Mesenteric fat pad (tissue), 1 donor: Measurements from ENCODE around the gene PSAT1. TPM values are rescaled to one million over a fixed set of nuclear protein-coding genes. Genes with fewer than 3 reads are reported as not detected.
"Not testable (repeated sequence)": the region's sequence is repeated elsewhere in the genome, so short reads cannot be mapped to it uniquely, and the experiment has no call there.

Experiments used
- DNase-seq: peaks from one replicate; pipeline ENCODE4 v3.0.0-alpha.2; 2020; ENCODE audit warnings: low spot score
- long read RNA-seq: library from polyadenylated mRNA; unstranded; transcript quantifications from one replicate; pipeline ENCODE4 v2.0.0, GENCODE V29; 2020
- total RNA-seq: library from RNA; stranded (reverse); fragmentation: NEBNext Ultra II Directional; extraction: Animal tissue kit (Norgen Biotek cat#: 25700); gene quantifications from one replicate; pipeline ENCODE4 v1.2.1, GENCODE V29; 2021
- donor health status: DM: yes; HTN: yes; CAD: no.

Gene PSAT1
- 19.1 TPM for total RNA-seq
- long read RNA-seq, transcript PSAT1-202 (9 exons, 2,188 nt), result major isoform, 63 of 68 reads
- long read RNA-seq, partial matches to known transcripts, result 2 of 68 reads
- long read RNA-seq, other reads (novel, unspliced or antisense), result 2 of 68 reads

DNA sequence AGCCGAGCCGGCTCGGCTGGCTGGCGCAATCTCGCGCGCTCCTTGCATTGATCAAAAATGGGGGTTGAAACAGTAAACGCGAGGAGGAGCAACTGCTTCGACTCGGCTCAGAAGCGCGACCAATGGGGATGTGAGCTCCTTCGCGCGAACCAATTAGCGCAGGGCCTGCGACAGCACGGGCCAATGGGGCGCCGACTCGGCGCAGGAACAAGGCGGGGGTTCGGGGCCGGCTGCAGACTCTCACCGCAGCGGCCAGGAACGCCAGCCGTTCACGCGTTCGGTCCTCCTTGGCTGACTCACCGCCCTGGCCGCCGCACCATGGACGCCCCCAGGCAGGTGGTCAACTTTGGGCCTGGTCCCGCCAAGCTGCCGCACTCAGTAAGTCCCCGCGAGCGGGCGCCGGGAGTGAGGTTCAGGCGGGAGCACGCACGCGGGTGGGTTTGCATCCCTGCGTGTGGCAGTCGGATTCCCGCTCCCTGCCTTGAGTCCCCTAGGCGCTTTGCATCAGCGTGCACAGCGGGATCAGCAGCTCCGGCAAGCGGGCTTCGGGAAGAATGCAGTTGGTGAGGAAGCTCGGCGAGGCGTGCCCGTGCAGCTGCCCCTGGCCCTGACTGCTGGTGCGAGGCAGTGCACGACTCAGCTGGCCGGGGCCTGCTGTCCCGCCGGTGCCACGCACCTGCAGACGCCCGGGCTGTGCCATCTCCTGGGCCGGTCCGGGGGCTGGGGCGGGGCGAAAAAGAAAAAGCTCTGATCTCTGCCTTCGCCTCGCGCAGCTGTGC is at the start of gene PSAT1:
Gene PSAT1 (plus strand): TSS at position 233 of the 779 bp plus-strand sequence. CDS start 86 bp downstream, at position 319.
- peak; percentile 93 for DNase-seq

DNA sequence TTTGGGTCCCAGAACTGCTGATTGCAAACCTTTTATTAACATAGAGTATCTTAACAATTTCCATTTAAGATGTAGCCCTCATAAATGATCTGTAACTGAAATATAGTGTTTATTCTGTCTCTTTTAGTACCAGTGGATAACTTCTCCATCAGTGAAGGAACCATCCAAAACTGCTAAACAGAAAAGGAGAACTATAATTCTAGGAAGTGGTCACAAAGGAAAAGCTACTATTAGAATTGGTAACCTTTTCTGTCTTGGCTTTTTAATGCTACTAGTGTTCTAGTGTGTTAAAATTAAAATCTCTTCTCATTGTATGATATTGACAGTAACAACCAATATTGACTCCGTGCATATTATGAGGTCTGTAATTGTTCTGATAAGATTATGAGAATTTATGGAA is 48.3 kb upstream of the PSAT1 start:
- DNase-seq, result no peak

DNA sequence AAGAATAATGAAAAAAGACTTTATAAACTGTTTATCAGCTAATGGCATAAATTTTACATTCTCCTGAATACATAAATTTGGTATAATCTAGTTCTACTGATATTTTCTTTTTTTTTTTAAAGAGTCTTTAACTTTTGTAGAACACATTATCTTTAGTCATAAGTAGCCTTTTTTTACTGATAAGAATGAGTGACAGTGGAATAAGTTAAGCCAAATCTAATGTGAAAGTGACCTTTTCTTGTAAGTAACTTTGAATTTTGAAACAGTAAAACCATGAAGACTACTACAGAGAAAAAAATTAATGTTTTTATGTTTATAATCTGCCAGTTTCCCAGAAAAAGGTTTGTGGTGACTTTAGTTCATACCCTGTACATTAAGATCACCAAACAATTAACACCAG is 47.4 kb upstream of the PSAT1 start:
- no peak for DNase-seq

GRCh38 chr9:78252616-78253015 is 44.3 kb upstream of the PSAT1 start:
- no peak for DNase-seq

GRCh38 chr9:78253285-78253684 is 43.6 kb upstream of the PSAT1 start:
- no peak for DNase-seq

DNA sequence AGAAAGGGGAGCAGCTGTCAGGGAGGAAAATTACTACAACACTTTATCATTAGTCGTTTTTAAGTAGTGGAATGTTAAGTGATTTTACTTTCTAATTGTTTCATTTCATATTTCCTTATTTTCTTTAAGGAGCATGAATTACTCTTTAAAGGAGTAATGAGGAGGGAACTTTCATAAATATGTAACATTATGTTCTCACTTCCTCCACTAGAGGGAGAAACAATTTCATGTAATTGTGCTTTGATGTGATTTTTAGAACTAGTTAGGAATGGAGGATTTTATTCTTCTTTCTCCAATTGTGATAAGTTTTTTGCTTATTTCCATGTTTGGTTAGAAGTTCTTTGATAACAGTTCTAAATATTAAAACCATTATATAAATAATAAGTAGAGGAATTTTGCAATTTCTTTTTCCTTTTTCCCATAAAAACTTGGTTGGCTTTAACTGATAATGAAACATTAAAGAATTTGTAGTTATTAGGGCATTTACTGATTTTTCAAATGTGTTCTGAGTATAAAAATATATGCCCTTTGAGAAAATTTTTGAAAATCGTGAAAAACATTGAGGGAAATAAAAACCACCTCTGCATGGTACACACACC is 35.4 kb upstream of the PSAT1 start:
- DNase-seq, result no peak

GRCh38 chr9:78262655-78263054 is 34.3 kb upstream of the PSAT1 start:
- no peak for DNase-seq

DNA sequence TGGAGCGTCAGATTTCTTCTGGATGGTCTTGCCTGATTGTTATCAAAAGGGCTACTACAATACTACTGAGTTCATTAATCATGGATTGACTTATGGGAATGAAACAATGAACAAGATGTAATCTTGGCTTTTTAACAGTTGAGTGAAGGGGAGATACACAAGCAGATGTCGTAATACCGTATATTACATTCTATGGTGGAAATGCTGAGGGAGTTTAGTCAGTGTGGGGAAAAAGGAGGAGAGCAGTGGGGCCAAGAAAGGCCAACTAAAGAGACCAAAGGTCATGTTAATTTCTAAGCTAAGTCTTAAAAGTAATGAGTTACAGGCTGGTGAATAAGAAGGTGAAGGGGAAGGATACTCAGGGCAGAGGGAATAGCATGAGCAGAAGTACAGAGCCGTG is 29.0 kb upstream of the PSAT1 start:
- no peak for DNase-seq

DNA sequence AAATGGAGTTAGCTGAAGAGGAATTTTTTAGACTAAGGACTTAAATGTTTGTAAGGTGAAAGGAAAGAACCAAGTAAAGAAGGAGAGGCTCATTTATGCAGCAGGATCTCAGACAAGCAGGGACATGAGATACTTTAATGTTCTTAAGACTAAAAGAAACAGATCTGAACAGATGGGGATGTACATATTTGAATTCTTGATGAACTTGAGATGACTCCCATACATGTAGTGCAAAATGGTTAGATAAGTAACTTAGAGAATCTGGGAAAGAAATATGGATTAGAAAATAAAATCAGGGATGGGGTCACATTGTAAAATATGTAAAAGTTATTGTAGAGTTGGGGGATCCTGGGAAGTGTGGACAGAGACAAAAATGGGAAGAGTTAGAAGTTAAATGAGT is 27.1 kb upstream of the PSAT1 start:
- no peak for DNase-seq

DNA sequence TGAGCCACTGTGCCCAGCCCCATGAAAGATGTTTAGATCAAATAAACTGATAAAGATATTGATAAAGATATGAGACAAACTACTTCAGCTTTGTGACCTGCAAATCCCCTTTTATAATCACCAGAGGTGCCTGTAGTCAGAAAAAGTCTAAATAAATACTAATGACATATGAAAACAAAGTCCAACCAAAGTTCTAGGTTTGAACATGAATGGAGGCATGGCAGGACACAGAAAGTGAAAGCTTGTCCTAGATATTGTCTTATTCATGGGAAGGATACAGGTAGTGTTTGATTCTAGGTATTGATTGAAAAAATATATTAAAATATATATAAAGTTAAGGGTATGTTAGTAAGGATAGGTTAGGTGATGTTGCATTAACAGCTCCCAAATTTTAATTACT is 24.6 kb upstream of the PSAT1 start:
- no peak for DNase-seq

- no peak for DNase-seq
Observed at GRCh38 chr9:78273761-78274160, 23.2 kb upstream of the PSAT1 start.

DNA sequence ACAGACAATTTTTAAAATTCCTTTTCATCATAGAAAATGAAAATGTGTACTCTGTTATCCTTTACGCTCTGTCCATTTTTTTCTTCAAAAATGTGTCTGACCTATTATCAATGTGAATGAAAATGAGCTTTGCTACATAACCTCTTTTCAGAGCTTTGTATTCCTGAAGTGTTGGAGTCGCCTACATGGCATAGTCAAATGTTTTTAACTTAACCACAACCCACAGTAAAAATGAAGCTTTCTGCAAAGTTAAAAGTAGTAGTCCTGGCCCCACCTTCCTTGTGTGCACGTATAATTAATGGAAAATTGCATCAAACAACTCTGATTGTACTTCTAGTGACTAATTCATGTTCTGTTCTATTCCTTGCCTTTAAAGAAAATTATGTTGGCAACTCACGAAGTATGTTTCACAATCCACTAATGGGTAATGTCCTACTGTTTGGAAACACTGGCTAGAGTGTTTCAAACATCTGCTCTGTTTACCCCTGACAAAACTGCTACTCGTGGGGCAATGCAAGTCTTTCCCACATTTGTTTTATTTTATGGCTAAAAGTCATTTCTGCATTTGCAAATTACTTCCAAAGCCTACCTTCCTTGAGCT is 18.6 kb upstream of the PSAT1 start:
- no peak for DNase-seq

DNA sequence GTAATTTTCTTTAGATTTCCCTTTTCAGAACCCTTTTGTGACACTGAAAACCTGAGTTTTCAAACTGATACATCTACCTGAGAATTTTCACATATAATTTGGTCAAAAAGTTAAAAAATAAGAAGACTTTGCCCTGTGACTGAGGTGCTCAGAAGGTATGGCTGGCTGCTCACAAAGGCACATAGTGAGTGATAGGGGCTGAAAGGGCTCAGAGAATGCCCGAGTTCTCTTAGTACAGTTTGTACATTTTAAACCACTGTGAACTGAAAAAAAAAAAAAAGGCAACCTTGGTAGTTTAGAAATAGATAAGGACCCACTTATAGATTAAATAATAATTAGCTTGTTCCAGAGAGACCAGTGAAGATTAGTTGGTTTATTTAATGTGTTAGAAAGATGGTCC is 18.1 kb upstream of the PSAT1 start:
- DNase-seq, result no peak

GRCh38 chr9:78280982-78281668 is 15.8 kb upstream of the PSAT1 start:
- no peak for DNase-seq

DNA sequence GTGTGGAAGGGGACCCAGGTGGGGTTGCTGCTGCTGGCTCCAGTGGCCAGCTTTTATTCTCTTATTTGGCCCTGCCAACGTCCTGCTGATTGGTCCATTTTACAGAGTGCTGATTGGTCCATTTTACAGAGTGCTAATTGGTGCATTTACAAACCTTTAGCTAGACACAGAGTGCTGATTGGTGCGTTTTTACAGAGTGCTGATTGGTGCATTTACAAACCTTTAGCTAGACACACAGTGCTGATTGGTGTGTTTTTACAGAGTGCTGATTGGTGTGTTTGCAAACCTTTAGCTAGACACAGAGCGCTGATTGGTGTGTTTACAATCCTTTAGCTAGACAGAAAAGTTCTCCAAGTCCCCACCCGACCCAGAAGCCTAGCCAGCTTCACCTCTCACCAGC is 12.7 kb upstream of the PSAT1 start:
- DNase-seq, result not testable (repeated sequence)

DNA sequence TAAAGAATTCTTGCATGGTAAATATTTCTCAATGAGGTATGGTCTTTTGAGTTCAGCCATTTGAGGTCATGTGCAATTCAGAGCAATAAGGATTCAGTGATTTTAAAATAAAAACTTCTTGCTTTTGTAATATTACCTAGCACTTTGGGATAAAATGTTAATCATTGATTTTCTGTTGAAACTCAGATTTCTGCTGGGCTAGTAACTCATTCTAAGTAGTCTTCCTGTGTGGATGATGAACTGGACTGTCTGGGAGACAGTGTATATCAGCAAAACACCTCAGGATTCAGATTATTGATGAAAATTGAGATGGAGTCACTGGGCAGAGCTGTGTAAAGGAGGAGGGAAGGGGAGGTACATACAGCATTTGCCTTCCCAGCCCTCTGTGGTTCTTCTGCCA is 10.8 kb upstream of the PSAT1 start:
- no peak for DNase-seq

DNA sequence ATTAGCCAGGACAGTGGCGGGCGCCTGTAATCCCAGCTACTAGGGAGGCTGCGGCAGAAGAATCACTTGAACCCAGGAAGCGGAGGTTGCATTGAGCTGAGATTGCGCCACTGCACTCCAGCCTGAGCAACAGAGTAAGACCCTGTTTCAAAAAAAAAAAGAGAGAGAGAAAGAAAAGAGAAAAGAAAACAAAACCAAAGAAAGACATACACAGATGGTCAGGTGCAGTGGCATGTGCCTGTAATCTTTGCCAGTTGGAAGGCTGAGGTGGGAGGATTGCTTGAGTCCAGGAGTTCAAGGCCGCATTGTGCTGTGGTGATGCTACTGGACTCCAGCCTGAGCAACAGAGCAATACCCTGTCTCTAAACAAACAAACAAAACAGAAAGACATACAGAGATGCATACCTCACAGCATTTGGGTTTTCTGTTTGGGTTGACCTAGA is 10.0 kb upstream of the PSAT1 start:
- DNase-seq, result no peak

DNA sequence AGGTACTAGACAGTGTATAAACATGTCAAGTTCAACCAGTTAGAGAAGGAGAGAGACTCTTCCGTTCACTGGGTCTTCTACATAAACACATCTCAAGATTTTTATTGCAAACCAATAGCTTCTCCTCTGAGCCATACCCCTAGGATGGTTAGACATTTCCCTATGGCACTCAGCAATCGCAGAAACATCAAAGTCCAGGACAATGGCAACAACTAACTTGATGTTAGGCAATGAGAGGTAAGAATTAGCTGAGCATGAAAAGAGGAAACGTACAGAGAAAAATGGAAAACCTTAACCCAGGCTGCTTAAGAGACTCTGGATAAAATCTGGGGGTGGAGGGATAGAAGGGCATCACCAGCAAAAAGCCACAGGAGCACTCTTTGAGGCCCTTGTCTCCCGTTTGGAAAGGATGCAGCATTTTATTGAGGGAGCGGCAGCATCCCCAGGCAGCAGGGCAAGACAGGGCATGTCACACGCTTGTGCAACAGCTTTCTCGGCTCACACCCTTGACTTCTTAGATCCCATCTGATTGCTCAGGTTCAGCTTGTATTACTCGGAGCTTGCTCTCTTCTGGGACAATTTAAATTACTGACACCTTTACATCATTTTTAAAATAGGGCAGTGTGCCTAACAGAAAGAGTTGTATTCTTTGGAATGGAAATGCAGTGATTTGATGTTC is 8.6 kb upstream of the PSAT1 start:
- DNase-seq, result no peak

- DNase-seq, result no peak
Observed at GRCh38 chr9:78289474-78289873, 7.5 kb upstream of the PSAT1 start.

DNA sequence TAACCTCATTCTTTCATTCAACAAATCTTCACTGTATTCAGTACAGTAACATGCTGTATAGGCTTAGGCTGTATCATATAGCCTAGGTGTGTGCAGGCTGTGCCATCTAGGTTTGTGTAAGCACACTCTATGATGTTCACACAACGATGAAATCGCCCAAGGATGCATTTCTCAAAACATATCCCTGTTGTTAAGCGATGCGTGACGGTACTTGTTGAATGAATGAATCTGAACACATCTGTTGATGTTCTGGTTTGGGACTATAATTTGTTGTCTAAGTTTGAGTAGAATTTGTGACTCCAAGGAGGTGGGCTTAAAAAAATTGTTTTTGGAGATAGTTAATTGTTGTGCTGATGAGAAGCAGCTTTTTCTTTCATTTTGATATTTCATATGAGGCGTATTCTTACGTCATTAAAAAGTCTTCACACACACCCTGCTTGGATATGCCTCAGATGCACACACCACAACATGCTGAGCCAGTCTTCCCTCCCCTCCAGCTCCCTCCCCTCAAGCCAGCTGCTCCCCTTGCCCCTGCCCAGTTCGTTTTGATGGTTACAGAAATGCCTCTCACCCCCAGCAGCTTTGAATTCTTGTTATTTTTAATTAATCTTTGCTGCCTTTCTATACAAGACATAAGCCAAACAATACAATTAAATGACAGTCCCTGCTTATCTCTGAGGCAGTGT is 5.5 kb upstream of the PSAT1 start:
- no peak for DNase-seq

DNA sequence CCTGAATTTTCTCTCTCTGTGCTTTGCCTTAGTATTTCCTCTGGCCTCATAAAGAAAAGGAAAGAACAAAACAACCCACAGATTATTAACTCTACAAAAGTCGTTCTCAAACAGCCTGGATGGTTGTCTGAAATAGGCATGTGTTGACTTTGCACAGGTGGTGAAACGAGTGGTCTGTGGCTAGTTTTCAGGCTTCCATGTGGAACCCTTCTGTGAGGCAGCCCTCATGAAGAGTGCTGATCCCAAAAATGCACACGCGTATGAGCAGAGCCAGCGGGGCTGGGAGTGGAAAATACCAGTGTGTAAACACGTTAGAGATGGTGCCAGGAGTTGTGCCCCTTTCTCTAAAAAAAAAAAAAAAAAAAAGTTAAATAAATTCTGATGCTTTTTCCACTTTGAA is 4.9 kb upstream of the PSAT1 start:
- DNase-seq, result no peak
